GM21528 (cell line): ENCODE data around the gene ZBTB11.
"Not testable (repeated sequence)": the region's sequence is repeated elsewhere in the genome, so short reads cannot be mapped to it uniquely, and the experiment has no call there.

ENCODE experiments used
- ATAC-seq: cut with Tn5 transposase; IDR thresholded peaks from one replicate; pipeline ENCODE4 v1.9.1; 2021; ENCODE audit warnings: mild to moderate bottlenecking, moderate library complexity; ENCODE audit not compliant: unreplicated experiment, low FRiP score

Gene ZBTB11

GRCh38 chr3:101646726-101647125 lies 30.2 kb downstream of the ZBTB11 start:
- ATAC-seq = no peak

GRCh38 chr3:101643861-101644613 lies 32.9 kb downstream of the ZBTB11 start:
- no peak for ATAC-seq

GRCh38 chr3:101643009-101643844 lies 33.7 kb downstream of the ZBTB11 start:
- ATAC-seq = no peak

- ATAC-seq = no peak
Observed at GRCh38 chr3:101642441-101642840, 34.5 kb downstream of the ZBTB11 start.

GRCh38 chr3:101641397-101642115 lies 35.4 kb downstream of the ZBTB11 start:
- not testable (repeated sequence) for ATAC-seq

- ATAC-seq = no peak
Observed at GRCh38 chr3:101640256-101640655, 36.7 kb downstream of the ZBTB11 start.

GRCh38 chr3:101639280-101639963 lies 37.5 kb downstream of the ZBTB11 start:
- no peak for ATAC-seq

GRCh38 chr3:101638261-101638745 lies 38.6 kb downstream of the ZBTB11 start:
- no peak for ATAC-seq

- ATAC-seq = no peak
Observed at GRCh38 chr3:101637451-101637850, 39.5 kb downstream of the ZBTB11 start.

- ATAC-seq = peak; percentile 83
Observed at GRCh38 chr3:101635954-101636798, 40.8 kb downstream of the ZBTB11 start.

GRCh38 chr3:101635345-101635744 lies 41.6 kb downstream of the ZBTB11 start:
- ATAC-seq = no peak

- ATAC-seq = no peak
Observed at GRCh38 chr3:101634591-101635196, 42.2 kb downstream of the ZBTB11 start.

- no peak for ATAC-seq
Observed at GRCh38 chr3:101633186-101633585, 43.7 kb downstream of the ZBTB11 start.

GRCh38 chr3:101632586-101632985 lies 44.3 kb downstream of the ZBTB11 start:
- no peak for ATAC-seq

- not testable (repeated sequence) for ATAC-seq
Observed at GRCh38 chr3:101631959-101632358, 45.0 kb downstream of the ZBTB11 start.

GRCh38 chr3:101631098-101631796 lies 45.7 kb downstream of the ZBTB11 start:
- ATAC-seq = no peak

GRCh38 chr3:101629219-101629618 lies 47.7 kb downstream of the ZBTB11 start:
- ATAC-seq = no peak

- ATAC-seq = no peak
Observed at GRCh38 chr3:101625879-101626278, 51.1 kb downstream of the ZBTB11 start.
